T-helper 2 cell treated with Interferon-gamma antibody and Interleukin-4, amounts not matched to agents 5 μg/mL and 100 μg/mL, for 36 hours (primary cell): ENCODE measurements around the gene AVL9.

Source experiments
- DNase-seq: peaks from one replicate; pipeline ENCODE4 v3.0.0; 2021; ENCODE audit warnings: low spot score
- H3K27ac Mint-ChIP-seq: one replicate; pipeline ENCODE4 v1.8.0; 2021; ENCODE audit warnings: mild to moderate bottlenecking, mixed read lengths
- H3K27me3 Mint-ChIP-seq: one replicate; pipeline ENCODE4 v1.8.0; 2021; ENCODE audit warnings: low read depth, mixed read lengths
- H3K36me3 Mint-ChIP-seq: one replicate; pipeline ENCODE4 v1.8.0; 2021; ENCODE audit warnings: low read depth, mixed read lengths
- H3K4me1 Mint-ChIP-seq: one replicate; pipeline ENCODE4 v1.8.0; 2021; ENCODE audit warnings: low read depth, mixed read lengths
- H3K4me3 Mint-ChIP-seq: one replicate; pipeline ENCODE4 v1.8.0; 2022; ENCODE audit warnings: mild to moderate bottlenecking, moderate library complexity, mixed read lengths
- H3K9me3 Mint-ChIP-seq: one replicate; pipeline ENCODE4 v1.8.0; 2021; ENCODE audit warnings: mixed read lengths

AVL9 gene

GRCh38 chr7:32532716-32533115, 37.4 kb downstream of the AVL9 start:
- Mint-ChIP-seq H3K4me3 (no peak overlapping the region), H3K9me3 (no peaks in the 10 kb centered on the region), H3K36me3 (peaks cover 9% of the 10 kb centered on the region), H3K27me3 (no peaks in the 10 kb centered on the region), H3K4me1 (peaks cover 2% of the 10 kb centered on the region), H3K27ac (no peak overlapping the region)
- DNase-seq, result no peak

GRCh38 chr7:32533276-32534029, 38.2 kb downstream of the AVL9 start:
- Mint-ChIP-seq H3K27me3 (no peaks in the 10 kb centered on the region), H3K4me3 (no peak overlapping the region), H3K27ac (no peak overlapping the region), H3K4me1 (peaks cover 2% of the 10 kb centered on the region), H3K36me3 (peaks cover 9% of the 10 kb centered on the region), H3K9me3 (no peaks in the 10 kb centered on the region)
- no peak for DNase-seq

- H3K27ac Mint-ChIP-seq, result no peak overlapping the region
- no peak for DNase-seq
Observed at GRCh38 chr7:32535162-32535702, 39.9 kb downstream of the AVL9 start.

GRCh38 chr7:32536016-32536415, 40.7 kb downstream of the AVL9 start:
- no peaks in the 10 kb centered on the region for H3K9me3 Mint-ChIP-seq
- H3K27me3 Mint-ChIP-seq, result no peaks in the 10 kb centered on the region
- DNase-seq, result no peak
- H3K27ac Mint-ChIP-seq, result no peak overlapping the region
- H3K36me3 Mint-ChIP-seq, result peaks cover 11% of the 10 kb centered on the region
- no peak overlapping the region for H3K4me3 Mint-ChIP-seq
- peaks cover 10% of the 10 kb centered on the region for H3K4me1 Mint-ChIP-seq

More at GRCh38 chr7:32535162-32535702, 39.9 kb downstream of the AVL9 start:
- Mint-ChIP-seq H3K27me3 (no peaks in the 10 kb centered on the region), H3K4me1 (peaks cover 8% of the 10 kb centered on the region), H3K4me3 (no peak overlapping the region), H3K36me3 (peaks cover 10% of the 10 kb centered on the region), H3K9me3 (no peaks in the 10 kb centered on the region)

- DNase-seq, result no peak
- Mint-ChIP-seq H3K27me3 (no peaks in the 10 kb centered on the region), H3K4me3 (no peak overlapping the region), H3K36me3 (peaks cover 11% of the 10 kb centered on the region), H3K9me3 (no peaks in the 10 kb centered on the region), H3K27ac (no peak overlapping the region), H3K4me1 (peaks cover 10% of the 10 kb centered on the region)
Observed at GRCh38 chr7:32536585-32536984, 41.3 kb downstream of the AVL9 start.

GRCh38 chr7:32537760-32538159, 42.5 kb downstream of the AVL9 start:
- H3K4me1 Mint-ChIP-seq, result peaks cover 10% of the 10 kb centered on the region

GRCh38 chr7:32539366-32539765, 44.1 kb downstream of the AVL9 start:
- H3K9me3 Mint-ChIP-seq, result no peaks in the 10 kb centered on the region
- H3K27me3 Mint-ChIP-seq, result no peaks in the 10 kb centered on the region
- H3K4me3 Mint-ChIP-seq, result no peak overlapping the region
- H3K27ac Mint-ChIP-seq, result no peak overlapping the region
- H3K36me3 Mint-ChIP-seq, result peaks cover 14% of the 10 kb centered on the region
- DNase-seq, result no peak
- H3K4me1 Mint-ChIP-seq, result peaks cover 10% of the 10 kb centered on the region

More at GRCh38 chr7:32537760-32538159, 42.5 kb downstream of the AVL9 start:
- H3K27ac Mint-ChIP-seq, result no peak overlapping the region
- no peaks in the 10 kb centered on the region for H3K27me3 Mint-ChIP-seq
- no peak for DNase-seq
- peaks cover 8% of the 10 kb centered on the region for H3K36me3 Mint-ChIP-seq
- H3K9me3 Mint-ChIP-seq, result no peaks in the 10 kb centered on the region
- H3K4me3 Mint-ChIP-seq, result no peak overlapping the region

- no peak overlapping the region for H3K27ac Mint-ChIP-seq
- H3K9me3 Mint-ChIP-seq, result no peaks in the 10 kb centered on the region
- H3K4me1 Mint-ChIP-seq, result peaks cover 10% of the 10 kb centered on the region
- no peaks in the 10 kb centered on the region for H3K27me3 Mint-ChIP-seq
- peaks cover 15% of the 10 kb centered on the region for H3K36me3 Mint-ChIP-seq
- H3K4me3 Mint-ChIP-seq, result no peak overlapping the region
- DNase-seq, result no peak
Observed at GRCh38 chr7:32539919-32540531, 44.7 kb downstream of the AVL9 start.

- no peak for DNase-seq
- Mint-ChIP-seq H3K27me3 (no peaks in the 10 kb centered on the region), H3K36me3 (peaks cover 17% of the 10 kb centered on the region), H3K4me1 (peaks cover 8% of the 10 kb centered on the region), H3K9me3 (no peaks in the 10 kb centered on the region), H3K27ac (no peak overlapping the region), H3K4me3 (no peak overlapping the region)
Observed at GRCh38 chr7:32542595-32542994, 47.3 kb downstream of the AVL9 start.

GRCh38 chr7:32559480-32559879, 64.2 kb downstream of the AVL9 start:
- H3K4me3 Mint-ChIP-seq, result no peak overlapping the region
- no peak for DNase-seq
- peaks cover 38% of the 10 kb centered on the region for H3K36me3 Mint-ChIP-seq
- no peak overlapping the region for H3K27ac Mint-ChIP-seq
- H3K9me3 Mint-ChIP-seq, result no peaks in the 10 kb centered on the region
- H3K4me1 Mint-ChIP-seq, result peaks cover 10% of the 10 kb centered on the region
- H3K27me3 Mint-ChIP-seq, result no peaks in the 10 kb centered on the region

GRCh38 chr7:32560075-32560474, 64.8 kb downstream of the AVL9 start:
- Mint-ChIP-seq H3K4me3 (no peak overlapping the region), H3K36me3 (peaks cover 36% of the 10 kb centered on the region), H3K27ac (no peak overlapping the region), H3K4me1 (peaks cover 12% of the 10 kb centered on the region), H3K27me3 (no peaks in the 10 kb centered on the region), H3K9me3 (no peaks in the 10 kb centered on the region)
- no peak for DNase-seq

- Mint-ChIP-seq H3K4me3 (no peak overlapping the region), H3K27me3 (no peaks in the 10 kb centered on the region)
Observed at GRCh38 chr7:32561613-32562012, 66.3 kb downstream of the AVL9 start.

GRCh38 chr7:32564542-32564941, 69.3 kb downstream of the AVL9 start:
- no peak for DNase-seq
- H3K36me3 Mint-ChIP-seq, result peaks cover 26% of the 10 kb centered on the region
- no peak overlapping the region for H3K4me3 Mint-ChIP-seq
- H3K4me1 Mint-ChIP-seq, result peaks cover 12% of the 10 kb centered on the region
- no peaks in the 10 kb centered on the region for H3K27me3 Mint-ChIP-seq
- no peak overlapping the region for H3K27ac Mint-ChIP-seq
- H3K9me3 Mint-ChIP-seq, result no peaks in the 10 kb centered on the region

More at GRCh38 chr7:32561613-32562012, 66.3 kb downstream of the AVL9 start:
- Mint-ChIP-seq H3K36me3 (peaks cover 36% of the 10 kb centered on the region), H3K27ac (peak overlapping the region; percentile 7), H3K4me1 (peaks cover 12% of the 10 kb centered on the region), H3K9me3 (no peaks in the 10 kb centered on the region)
- DNase-seq, result no peak
